NCI-H82 treated with DMSO at 0.1 percent for 48 hours (cell line): Measurements from ENCODE around the gene B3GNT9.

Experiments used
- DNase-seq: peaks from one replicate; lab custom pipeline; 2025; ENCODE audit not compliant: unreplicated experiment; lab: John Stamatoyannopoulos, UW

The B3GNT9 gene

GRCh38 chr16:67115639-67116038 lies 35.2 kb downstream of the B3GNT9 start:
- no peak for DNase-seq

- no peak for DNase-seq
Measured at GRCh38 chr16:67114793-67115192, 36.0 kb downstream of the B3GNT9 start.

GRCh38 chr16:67112591-67113399 lies 38.0 kb downstream of the B3GNT9 start:
- no peak for DNase-seq

GRCh38 chr16:67111951-67112444 lies 38.8 kb downstream of the B3GNT9 start:
- no peak for DNase-seq

GRCh38 chr16:67109407-67110135 lies 41.2 kb downstream of the B3GNT9 start, which contains the start of gene PHAF1:
Gene PHAF1 (plus strand): TSS chr16:67109941. CDS start chr16:67110176, 235 bp downstream.
- DNase-seq = peak; percentile 64

- DNase-seq = no peak
Measured at GRCh38 chr16:67108931-67109406, 41.8 kb downstream of the B3GNT9 start.

GRCh38 chr16:67108489-67108888 lies 42.3 kb downstream of the B3GNT9 start:
- no peak for DNase-seq

- no peak for DNase-seq
Measured at GRCh38 chr16:67105881-67106280, 44.9 kb downstream of the B3GNT9 start.

- DNase-seq = no peak
Measured at GRCh38 chr16:67105246-67105645, 45.6 kb downstream of the B3GNT9 start.

GRCh38 chr16:67104845-67105244 lies 46.0 kb downstream of the B3GNT9 start:
- DNase-seq = no peak

- peak; percentile 4 for DNase-seq
Measured at GRCh38 chr16:67104061-67104460, 46.7 kb downstream of the B3GNT9 start.

- no peak for DNase-seq
Measured at GRCh38 chr16:67101311-67102082, 49.3 kb downstream of the B3GNT9 start.

- no peak for DNase-seq
Measured at GRCh38 chr16:67100569-67101310, 50.1 kb downstream of the B3GNT9 start.

GRCh38 chr16:67098599-67098998 lies 52.2 kb downstream of the B3GNT9 start:
- DNase-seq = no peak
